GM12873 (cell line): Measurements from ENCODE around the gene ARHGEF10L.

Experiments
- TF ChIP-seq, protein P1 (sequence below): IDR thresholded peaks from 2 replicates; pipeline ENCODE4 v1.5.1; 2012; ENCODE audit warnings: low read depth, mild to moderate bottlenecking, moderate library complexity, low read length, control low read depth; ENCODE audit not compliant: insufficient read depth; ENCODE audit errors: missing control alignments

ARHGEF10L gene

DNA sequence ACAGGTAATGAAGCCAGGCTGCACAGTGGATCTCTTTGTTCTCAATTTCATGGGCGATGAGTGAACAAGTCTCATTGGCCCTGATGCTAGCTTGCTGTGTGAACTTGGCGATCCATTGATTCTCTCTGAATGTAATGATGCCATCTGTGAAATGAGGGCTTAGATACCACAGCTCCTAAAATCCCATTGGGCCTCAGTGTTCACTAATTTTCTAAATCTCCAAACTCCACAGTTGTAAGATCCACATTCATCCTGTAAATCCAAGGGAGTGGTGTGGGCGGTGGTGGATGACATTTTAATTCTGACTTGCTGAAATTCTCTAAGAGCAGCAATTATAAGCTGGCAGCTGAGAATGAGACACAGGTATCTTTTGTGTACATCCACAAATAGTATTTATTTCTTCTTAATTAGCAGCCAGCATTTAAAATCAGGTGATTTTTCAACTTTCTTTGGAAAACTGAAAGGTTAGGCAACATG, 206.0 kb downstream of the ARHGEF10L start:
- TF ChIP-seq, protein P1, sequence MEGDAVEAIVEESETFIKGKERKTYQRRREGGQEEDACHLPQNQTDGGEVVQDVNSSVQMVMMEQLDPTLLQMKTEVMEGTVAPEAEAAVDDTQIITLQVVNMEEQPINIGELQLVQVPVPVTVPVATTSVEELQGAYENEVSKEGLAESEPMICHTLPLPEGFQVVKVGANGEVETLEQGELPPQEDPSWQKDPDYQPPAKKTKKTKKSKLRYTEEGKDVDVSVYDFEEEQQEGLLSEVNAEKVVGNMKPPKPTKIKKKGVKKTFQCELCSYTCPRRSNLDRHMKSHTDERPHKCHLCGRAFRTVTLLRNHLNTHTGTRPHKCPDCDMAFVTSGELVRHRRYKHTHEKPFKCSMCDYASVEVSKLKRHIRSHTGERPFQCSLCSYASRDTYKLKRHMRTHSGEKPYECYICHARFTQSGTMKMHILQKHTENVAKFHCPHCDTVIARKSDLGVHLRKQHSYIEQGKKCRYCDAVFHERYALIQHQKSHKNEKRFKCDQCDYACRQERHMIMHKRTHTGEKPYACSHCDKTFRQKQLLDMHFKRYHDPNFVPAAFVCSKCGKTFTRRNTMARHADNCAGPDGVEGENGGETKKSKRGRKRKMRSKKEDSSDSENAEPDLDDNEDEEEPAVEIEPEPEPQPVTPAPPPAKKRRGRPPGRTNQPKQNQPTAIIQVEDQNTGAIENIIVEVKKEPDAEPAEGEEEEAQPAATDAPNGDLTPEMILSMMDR = no peak

- TF ChIP-seq, protein P1 = no peak
These were observed 207.4 kb downstream of the ARHGEF10L start for GRCh38 chr1:17746920-17747319.
